H1 (cell line): Measurements from ENCODE around the gene ANXA9. TPM values are rescaled to one million over a fixed set of nuclear protein-coding genes. Genes with fewer than 3 reads are reported as not detected.

ENCODE experiments used
- CHD1 ChIP-seq: IDR thresholded peaks from 2 replicates; pipeline ENCODE4 v1.6.1; 2012; ENCODE audit warnings: low read depth, low read length, improper control_type of control experiment
- EZH2 ChIP-seq: fragments of 200-600 bp; sonication (generic); IDR thresholded peaks from 2 replicates; pipeline ENCODE4 v1.7.1; 2012; ENCODE audit warnings: low read depth, mild to moderate bottlenecking, moderate library complexity, low read length, inconsistent platforms; ENCODE audit not compliant: severe bottlenecking
- FOSL1 ChIP-seq: IDR thresholded peaks from 2 replicates; pipeline ENCODE4 v1.6.1; 2011; ENCODE audit warnings: mild to moderate bottlenecking, low read depth, low read length, moderate library complexity; ENCODE audit not compliant: insufficient read depth
- NRF1 ChIP-seq: IDR thresholded peaks from 2 replicates; pipeline ENCODE4 v1.6.1; 2011; ENCODE audit warnings: mild to moderate bottlenecking, low read depth, low read length, improper control_type of control experiment
- TBP ChIP-seq: IDR thresholded peaks from 2 replicates; pipeline ENCODE4 v1.6.1; 2011; ENCODE audit warnings: low read depth, low read length, improper control_type of control experiment
- USF2 ChIP-seq: IDR thresholded peaks from 2 replicates; pipeline ENCODE4 v1.6.1; 2011; ENCODE audit warnings: low read length, improper control_type of control experiment
- polyA plus RNA-seq, 7 experiments: library from polyadenylated mRNA; depleted of rRNA in 3 of 7; stranded (reverse) in 5 of 7; unstranded in 2 of 7; fragments of >200 nt in 5 of 7; fragments of 200-250 nt in 2 of 7; gene quantifications; 1 replicate in 5 of 7; 2 replicates in 1 of 7; 4 replicates in 1 of 7; pipeline versions ENCODE4 v1.2.1 to v1.2.3, GENCODE V29; 2011 to 2013; ENCODE audit warnings: missing spikeins in 2 of 7, mixed read lengths in 2 of 7
- total RNA-seq: library from RNA; stranded (reverse); fragmentation: NEBNext Ultra II Directional; extraction: Animal tissue kit (Norgen Biotek cat#: 25700); gene quantifications from 2 replicates; pipeline ENCODE4 v1.2.1, GENCODE V29; 2021

Gene ANXA9
- total and polyA plus RNA-seq, 2 of the 8 experiments (the other 6 are each of a cell fraction or from before 2014, with no cell fraction given): 1.8 to 3.5 TPM

GRCh38 chr1:150944856-150945255 lies 37.2 kb upstream of the ANXA9 start (continued):
- TF ChIP-seq CHD1 (no peak), FOSL1 (no peak), TBP (no peak), EZH2 (no peak), NRF1 (no peak), USF2 (no peak)
